Stimulated activated CD8-positive, alpha-beta memory T cell treated with anti-CD3 and anti-CD28 coated beads, Interleukin-4, amount 100 ng/mL, for 4 hours (primary cell): ENCODE results near the gene PEX7.
"Not testable (repeated sequence)": the region's sequence is repeated elsewhere in the genome, so short reads cannot be mapped to it uniquely, and the experiment has no call there.

Experiments used
- DNase-seq, 2 donors: peaks; one replicate each; pipeline ENCODE4 v3.0.0-alpha.2; 2020; ENCODE audit warnings: low read depth in 2 of 2, low spot score in 1 of 2

Gene PEX7

GRCh38 chr6:136822376-136823127 lies at the start of gene PEX7:
PEX7 (plus strand) TSS chr6:136822592; CDS start chr6:136822666, 74 bp downstream.
- peak; percentile 66 to 77 for DNase-seq

GRCh38 chr6:136772685-136773472 lies 49.5 kb upstream of the PEX7 start:
- DNase-seq: no peak

- DNase-seq: no peak
These were observed 49.0 kb upstream of the PEX7 start for GRCh38 chr6:136773473-136773796.

GRCh38 chr6:136774228-136775041 lies 48.0 kb upstream of the PEX7 start:
- DNase-seq: no peak

GRCh38 chr6:136775081-136775480 lies 47.3 kb upstream of the PEX7 start:
- DNase-seq: no peak

- DNase-seq: no peak
These were observed 46.8 kb upstream of the PEX7 start for GRCh38 chr6:136775548-136775947.

- no peak for DNase-seq
These were observed 44.7 kb upstream of the PEX7 start for GRCh38 chr6:136777651-136778050.

GRCh38 chr6:136779682-136780081 lies 42.7 kb upstream of the PEX7 start:
- DNase-seq: no peak

- DNase-seq: no peak
These were observed 41.4 kb upstream of the PEX7 start for GRCh38 chr6:136780972-136781371.

- DNase-seq: no peak
These were observed 40.2 kb upstream of the PEX7 start for GRCh38 chr6:136782021-136782770.

- DNase-seq: no peak
These were observed 39.4 kb upstream of the PEX7 start for GRCh38 chr6:136783021-136783420.

GRCh38 chr6:136783495-136784270 lies 38.7 kb upstream of the PEX7 start:
- DNase-seq: no peak

GRCh38 chr6:136784271-136784664 lies 38.1 kb upstream of the PEX7 start:
- DNase-seq: no peak

- no peak for DNase-seq
These were observed 37.3 kb upstream of the PEX7 start for GRCh38 chr6:136784910-136785746.

- DNase-seq: no peak
These were observed 35.7 kb upstream of the PEX7 start for GRCh38 chr6:136786658-136787057.

GRCh38 chr6:136787726-136788068 lies 34.7 kb upstream of the PEX7 start:
- no peak for DNase-seq

GRCh38 chr6:136788069-136788902 lies 34.1 kb upstream of the PEX7 start:
- DNase-seq: no peak

- DNase-seq: not testable (repeated sequence)
These were observed 33.0 kb upstream of the PEX7 start for GRCh38 chr6:136789440-136789839.
